ENCODE results near the gene F10. TPM values are rescaled to one million over a fixed set of nuclear protein-coding genes. Genes with fewer than 3 reads are reported as not detected.

F10 gene
- polyA plus RNA-seq, 1 experiment = 39.0 TPM

DNA sequence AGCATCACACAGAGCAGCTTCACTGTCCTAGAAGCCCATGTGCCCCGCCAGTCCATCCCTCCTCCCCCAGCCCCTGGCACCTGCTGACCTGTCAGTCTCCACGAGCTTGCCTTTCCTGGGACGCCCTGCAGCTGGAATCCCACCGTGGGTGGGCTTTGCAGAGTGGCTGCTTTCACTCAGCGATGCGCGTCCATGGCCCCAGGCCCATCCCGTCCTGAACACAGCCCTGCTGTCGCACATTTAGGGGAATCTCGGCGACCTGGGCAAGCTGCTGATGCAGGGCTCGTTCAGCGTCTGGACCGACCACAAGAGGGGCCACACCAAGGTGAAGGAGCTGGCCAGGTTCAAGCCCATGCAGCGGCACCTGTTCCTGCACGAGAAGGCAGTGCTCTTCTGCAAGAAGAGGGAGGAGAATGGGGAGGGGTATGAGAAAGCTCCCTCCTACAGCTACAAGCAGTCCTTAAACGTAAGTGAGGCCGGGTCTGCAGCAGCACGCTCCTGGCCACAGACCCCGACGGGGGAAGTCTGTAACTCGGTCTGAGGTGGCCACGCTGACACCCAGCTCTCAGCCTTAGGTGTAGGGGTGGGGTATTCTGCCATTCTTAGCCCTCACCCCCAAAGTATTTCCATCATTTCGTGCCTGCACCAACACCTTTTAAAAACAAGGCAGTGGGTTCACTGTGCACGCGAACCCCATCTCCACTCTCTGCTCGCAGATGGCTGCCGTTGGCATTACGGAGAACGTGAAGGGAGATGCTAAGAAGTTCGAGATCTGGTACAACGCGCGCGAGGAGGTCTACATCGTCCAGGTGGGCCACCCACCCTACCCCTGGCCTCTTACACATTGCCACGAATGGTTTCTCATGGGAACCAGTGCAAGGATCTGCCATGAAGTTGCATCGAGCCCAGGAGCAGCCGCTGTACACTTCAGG is 35.3 kb upstream of the F10 start:
- DNase-seq (ENCODE audit: low read depth) = no peak
- Histone ChIP-seq H3K4me3 (ENCODE audit: low read depth, low read length) (no peak overlapping the region), H3K36me3 (ENCODE audit: control insufficient read depth, insufficient read depth, low read length) (no peaks in the 10 kb centered on the region), H3K27me3 (ENCODE audit: control insufficient read depth, insufficient read depth, low read length) (peaks cover 1% of the 10 kb centered on the region)
- ChIA-PET CTCF (interaction anchor here (0.6 to 0.9 kb wide), 2 partner anchors 10 to 446 kb away, joined by 3 read pairs; no protein-coding TSS in a partner anchor), POLR2A (no interaction called here)
- TF ChIP-seq, protein P1, sequence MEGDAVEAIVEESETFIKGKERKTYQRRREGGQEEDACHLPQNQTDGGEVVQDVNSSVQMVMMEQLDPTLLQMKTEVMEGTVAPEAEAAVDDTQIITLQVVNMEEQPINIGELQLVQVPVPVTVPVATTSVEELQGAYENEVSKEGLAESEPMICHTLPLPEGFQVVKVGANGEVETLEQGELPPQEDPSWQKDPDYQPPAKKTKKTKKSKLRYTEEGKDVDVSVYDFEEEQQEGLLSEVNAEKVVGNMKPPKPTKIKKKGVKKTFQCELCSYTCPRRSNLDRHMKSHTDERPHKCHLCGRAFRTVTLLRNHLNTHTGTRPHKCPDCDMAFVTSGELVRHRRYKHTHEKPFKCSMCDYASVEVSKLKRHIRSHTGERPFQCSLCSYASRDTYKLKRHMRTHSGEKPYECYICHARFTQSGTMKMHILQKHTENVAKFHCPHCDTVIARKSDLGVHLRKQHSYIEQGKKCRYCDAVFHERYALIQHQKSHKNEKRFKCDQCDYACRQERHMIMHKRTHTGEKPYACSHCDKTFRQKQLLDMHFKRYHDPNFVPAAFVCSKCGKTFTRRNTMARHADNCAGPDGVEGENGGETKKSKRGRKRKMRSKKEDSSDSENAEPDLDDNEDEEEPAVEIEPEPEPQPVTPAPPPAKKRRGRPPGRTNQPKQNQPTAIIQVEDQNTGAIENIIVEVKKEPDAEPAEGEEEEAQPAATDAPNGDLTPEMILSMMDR (IDR thresholded peaks at IDR 0.05; ENCODE audit: insufficient read depth, low read depth, low read length) = no peak

DNA sequence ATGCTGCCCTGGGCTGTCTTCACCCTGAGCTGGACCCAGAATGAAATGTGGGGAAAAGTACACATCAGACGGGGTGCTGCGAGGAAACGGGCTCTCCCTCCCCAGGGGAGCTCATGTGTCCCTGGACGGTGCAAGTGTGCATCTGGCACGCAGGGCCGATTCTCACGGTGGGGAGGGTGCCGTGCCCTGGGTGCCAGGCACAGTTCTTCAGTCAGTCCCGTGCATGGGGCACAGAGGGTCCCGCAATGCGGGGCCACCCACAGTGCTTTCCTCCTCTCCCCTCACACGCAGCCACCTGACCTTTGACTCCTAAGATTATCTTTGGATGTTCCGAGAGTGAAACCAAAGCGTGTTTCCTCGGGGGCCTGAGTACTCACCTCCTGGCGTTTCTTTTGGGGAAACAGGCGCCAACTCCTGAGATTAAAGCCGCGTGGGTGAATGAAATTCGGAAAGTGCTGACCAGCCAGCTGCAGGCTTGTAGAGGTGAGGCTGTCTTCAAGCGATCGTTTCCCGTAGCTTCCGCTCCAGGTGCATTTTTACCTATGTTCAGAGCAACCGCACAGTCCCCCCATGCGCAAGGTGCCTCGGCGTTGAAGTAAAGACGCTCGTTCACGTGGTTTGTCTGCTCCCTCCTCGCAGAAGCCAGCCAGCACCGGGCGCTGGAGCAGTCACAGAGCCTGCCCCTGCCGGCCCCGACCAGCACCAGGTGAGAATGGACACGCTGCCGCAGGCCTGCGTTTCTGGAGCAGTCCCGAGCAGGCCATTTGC is 34.5 kb upstream of the F10 start:
- ChIA-PET CTCF (no interaction called here), POLR2A (no interaction called here)
- Histone ChIP-seq H3K4me3 (ENCODE audit: low read depth, low read length) (no peak overlapping the region), H3K36me3 (ENCODE audit: control insufficient read depth, insufficient read depth, low read length) (no peaks in the 10 kb centered on the region), H3K27me3 (ENCODE audit: control insufficient read depth, insufficient read depth, low read length) (peaks cover 1% of the 10 kb centered on the region)
- DNase-seq (ENCODE audit: low read depth) = no peak
- TF ChIP-seq, protein P1 (IDR thresholded peaks at IDR 0.05; ENCODE audit: insufficient read depth, low read depth, low read length) = no peak

DNA sequence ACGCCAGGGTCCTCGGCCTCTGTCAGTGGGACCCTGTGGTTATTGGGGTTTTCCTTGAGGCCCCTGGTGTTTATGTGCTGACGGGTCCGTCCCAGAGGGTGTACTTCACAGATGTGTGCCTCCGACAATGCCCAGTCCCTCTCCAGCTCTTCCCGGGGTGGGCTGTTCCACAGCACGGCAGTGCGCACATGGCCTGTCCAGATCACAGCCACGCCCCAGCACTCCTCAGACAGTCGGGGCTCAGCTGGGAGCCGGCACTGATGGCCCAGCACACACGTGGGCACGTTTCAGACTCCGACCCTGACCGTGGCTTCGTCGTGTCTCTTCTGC is 33.9 kb upstream of the F10 start:
- Histone ChIP-seq H3K4me3 (ENCODE audit: low read depth, low read length) (no peak overlapping the region), H3K36me3 (ENCODE audit: control insufficient read depth, insufficient read depth, low read length) (no peaks in the 10 kb centered on the region), H3K27me3 (ENCODE audit: control insufficient read depth, insufficient read depth, low read length) (peaks cover 1% of the 10 kb centered on the region)
- ChIA-PET CTCF (no interaction called here), POLR2A (no interaction called here)
- no peak for DNase-seq (ENCODE audit: low read depth)
- TF ChIP-seq, protein P1 (IDR thresholded peaks at IDR 0.05; ENCODE audit: insufficient read depth, low read depth, low read length) = no peak

DNA sequence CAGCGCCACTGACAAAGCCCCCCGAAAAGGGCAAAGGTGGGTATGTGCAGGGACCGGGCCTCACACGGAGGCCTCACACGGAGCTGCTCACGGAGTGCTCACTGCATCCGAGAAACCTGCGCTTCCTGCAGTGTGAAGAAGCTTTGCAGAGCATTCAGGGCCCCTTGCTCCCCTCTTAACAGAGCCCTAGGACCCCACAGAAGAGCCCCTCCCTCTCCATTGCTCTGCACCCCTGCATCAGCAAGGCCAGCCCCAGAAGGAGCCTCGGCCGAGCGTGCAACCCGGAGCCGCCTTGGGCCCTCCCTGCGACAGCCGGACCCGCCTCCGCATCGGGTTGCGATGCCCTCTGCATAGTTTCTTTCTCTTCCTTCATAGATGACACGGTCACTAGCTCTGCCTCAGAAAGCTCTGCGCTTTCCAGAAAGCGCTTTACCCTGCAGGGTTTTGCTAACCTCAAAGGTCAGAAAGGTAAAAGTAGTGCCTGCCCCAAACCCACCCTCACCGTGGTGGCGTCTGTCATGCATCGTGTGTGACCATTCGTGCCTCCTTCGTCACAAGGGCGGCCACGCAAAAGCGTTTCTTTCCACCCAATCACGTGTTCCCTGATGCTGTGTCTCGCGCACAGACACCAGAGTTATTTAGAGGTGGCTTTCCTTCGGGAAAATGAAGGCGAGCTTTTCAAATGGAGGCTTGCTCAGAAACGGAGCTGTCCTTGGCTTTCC is 32.7 kb upstream of the F10 start:
- ChIA-PET POLR2A (no interaction called here), CTCF (no interaction called here)
- TF ChIP-seq, protein P1 (IDR thresholded peaks at IDR 0.05; ENCODE audit: insufficient read depth, low read depth, low read length) = no peak
- Histone ChIP-seq H3K36me3 (ENCODE audit: control insufficient read depth, insufficient read depth, low read length) (no peaks in the 10 kb centered on the region), H3K4me3 (ENCODE audit: low read depth, low read length) (no peak overlapping the region), H3K27me3 (ENCODE audit: control insufficient read depth, insufficient read depth, low read length) (peaks cover 1% of the 10 kb centered on the region)
- DNase-seq (ENCODE audit: low read depth) = no peak

DNA sequence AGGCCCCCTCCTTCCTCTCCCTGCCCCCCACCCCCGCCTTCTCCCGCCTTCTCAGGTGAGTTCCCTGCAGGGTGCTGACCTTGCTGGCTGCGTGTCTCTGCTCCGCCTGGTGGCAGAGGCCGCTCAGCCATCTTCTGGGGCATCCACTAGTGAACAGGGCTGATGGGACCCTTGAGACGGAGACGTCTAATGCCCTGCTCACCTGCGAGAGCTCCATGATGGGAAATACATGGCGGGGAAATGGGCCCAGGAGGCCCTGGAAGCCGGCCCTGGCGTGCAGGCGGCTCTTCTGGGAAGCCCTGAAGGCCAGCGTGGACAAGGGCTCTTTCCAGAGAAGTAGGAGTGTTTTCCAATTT is 32.2 kb upstream of the F10 start:
- no peaks in the 10 kb centered on the region for H3K36me3 ChIP-seq (ENCODE audit: control insufficient read depth, insufficient read depth, low read length)
- POLR2A ChIA-PET = no interaction called here
- CTCF ChIA-PET = no interaction called here
- TF ChIP-seq, protein P1 (IDR thresholded peaks at IDR 0.05; ENCODE audit: insufficient read depth, low read depth, low read length) = no peak
- peaks cover 1% of the 10 kb centered on the region for H3K27me3 ChIP-seq (ENCODE audit: control insufficient read depth, insufficient read depth, low read length)
- H3K4me3 ChIP-seq (ENCODE audit: low read depth, low read length) = no peak overlapping the region
- no peak for DNase-seq (ENCODE audit: low read depth)

Data from BJ (cell line).